Psoas muscle (tissue), 8 donors: ENCODE data around the gene SLC25A43. TPM values are rescaled to one million over a fixed set of nuclear protein-coding genes. Genes with fewer than 3 reads are reported as not detected.
A peak's percentile ranks its signal among the peaks of the same experiment; 100 is the strongest.

ENCODE experiments used
- ATAC-seq, 4 donors: fragments of 200-7000 bp; cut with Tn5 transposase; one replicate each; pipeline ENCODE4 v1.9.1; 2020; ENCODE audit warnings: moderate library complexity in 3 of 4, mild to moderate bottlenecking in 2 of 4
- DNase-seq, 2 donors: peaks; one replicate each; pipeline ENCODE4 v3.0.0-alpha.2; 2020
- H3K27ac ChIP-seq: fragments of 200-600 bp; one replicate; pipeline ENCODE4 v1.8.0; 2022
- H3K27me3 ChIP-seq, 3 donors: fragments of 200-600 bp in 1 of 3; one replicate each; pipeline versions ENCODE4 v1.6.1 to v1.8.0; 2013 to 2022; ENCODE audit warnings: low read length in 2 of 3, mild to moderate bottlenecking in 2 of 3, moderate library complexity in 1 of 3; ENCODE audit not compliant: insufficient read depth in 3 of 3
- H3K36me3 ChIP-seq, 2 donors: fragments of 200-600 bp in 1 of 2; one replicate each; pipeline versions ENCODE4 v1.6.1 to v1.8.0; 2013 to 2022; ENCODE audit warnings: low read depth in 1 of 2, mild to moderate bottlenecking in 1 of 2, moderate library complexity in 1 of 2; ENCODE audit not compliant: insufficient read depth in 1 of 2
- H3K4me1 ChIP-seq: fragments of 200-600 bp; one replicate; pipeline ENCODE4 v1.8.0; 2022
- H3K4me3 ChIP-seq: fragments of 200-600 bp; one replicate; pipeline ENCODE4 v1.8.0; 2022; ENCODE audit warnings: mild to moderate bottlenecking
- H3K9me3 ChIP-seq: fragments of 200-600 bp; one replicate; pipeline ENCODE4 v1.8.0; 2022
- WGBS, 3 donors: extraction: QIAGEN DNeasy Blood & Tissue Kit; methylation state at CpG; one replicate each; pipeline versions ENCODE4 v1.1.6 to v1.1.7; 2013; 5-methylcytosine and 5-hydroxymethylcytosine counted together
- intact Hi-C, 2 donors: fragments of 100-400 bp; cut with DNase I; formaldehyde crosslinking; loops; one replicate each; pipeline versions ENCODE4 v1.11.0 to v1.14.2; 2022
- polyA plus RNA-seq, 3 donors: library from polyadenylated mRNA; stranded (reverse); fragments of 200-250 nt; gene quantifications; one replicate each; pipeline ENCODE4 v1.2.3, GENCODE V29; 2013
- total RNA-seq, 4 donors: library from RNA; stranded (reverse); fragmentation: NEBNext Ultra II Directional in 2 of 4; extraction: Animal tissue kit (Norgen Biotek cat#: 25700) in 2 of 4; gene quantifications; one replicate each; pipeline versions ENCODE4 v1.2.1 to v1.2.4, GENCODE V29; 2021 to 2023
- TF ChIP-seq, protein P1 (sequence below): fragments of 200-600 bp; IDR thresholded peaks from one replicate; pipeline ENCODE4 v1.8.0; 2022; ENCODE audit warnings: antibody characterized with exemption
- donor health status: healthy with polysubstance abuse.
- donor health status: DM: no; HTN: no; CAD: no; lungs with moderate emphysema.
- donor health status: Bipolar disorder and iron deficiency.
- donor health status: healthy.
- donor health status: DM: yes; HTN: yes; CAD: no.
- donor health status: DM: no; HTN: no; CAD: no.
- donor health status: DM: no; HTN: no; CAD: no.
- donor health status: DM: yes; HTN: yes; CAD: no.

The SLC25A43 gene
- total and polyA plus RNA-seq, 7 donors, result 1.1 to 2.9 (median 1.6) TPM

DNA sequence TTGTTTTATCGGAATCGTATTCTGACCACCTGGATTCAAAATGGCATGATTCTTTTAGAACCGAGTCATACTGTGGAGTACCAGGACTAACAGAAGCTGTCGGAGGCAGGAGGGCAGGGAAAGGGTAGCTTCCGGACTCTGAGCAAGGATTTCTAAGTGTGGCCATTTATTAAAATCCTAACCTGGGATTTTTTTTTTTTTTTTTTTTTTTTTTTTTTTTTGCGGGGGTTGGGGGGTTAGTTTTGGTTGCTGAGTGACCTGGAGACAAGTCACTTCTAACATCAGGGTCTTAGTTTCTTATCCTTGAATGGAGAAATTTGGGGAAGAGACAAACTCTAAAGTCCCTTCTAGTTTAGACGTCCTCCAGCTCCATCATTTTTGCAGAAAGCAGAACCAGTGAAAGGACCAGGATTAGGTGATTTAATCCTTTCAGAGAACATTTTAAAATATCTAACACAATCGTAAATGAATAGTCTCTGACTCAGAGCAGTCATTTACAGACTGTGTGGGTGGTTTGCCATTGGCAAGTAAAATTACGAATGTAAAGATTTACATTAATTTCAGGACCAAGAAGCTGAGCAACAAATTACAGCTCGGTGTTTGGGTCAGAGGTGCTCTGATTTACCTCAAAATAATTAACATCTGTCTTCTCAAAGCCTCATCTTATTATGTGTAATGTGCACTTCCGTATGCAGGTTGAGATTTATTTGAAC is 76.4 kb downstream of the SLC25A43 start:
- WGBS, 3 donors, result 74 to 83% (median 80%) methylated on average over 10 to 11 of the region's 11 CpGs
- ATAC-seq, result no peak
- H3K27ac ChIP-seq, result no peak overlapping the region
- H3K9me3 ChIP-seq, result no peaks in the 10 kb centered on the region
- no peaks in the 10 kb centered on the region for H3K4me1 ChIP-seq
- H3K27me3 ChIP-seq, result no peaks in the 10 kb centered on the region
- TF ChIP-seq, protein P1, sequence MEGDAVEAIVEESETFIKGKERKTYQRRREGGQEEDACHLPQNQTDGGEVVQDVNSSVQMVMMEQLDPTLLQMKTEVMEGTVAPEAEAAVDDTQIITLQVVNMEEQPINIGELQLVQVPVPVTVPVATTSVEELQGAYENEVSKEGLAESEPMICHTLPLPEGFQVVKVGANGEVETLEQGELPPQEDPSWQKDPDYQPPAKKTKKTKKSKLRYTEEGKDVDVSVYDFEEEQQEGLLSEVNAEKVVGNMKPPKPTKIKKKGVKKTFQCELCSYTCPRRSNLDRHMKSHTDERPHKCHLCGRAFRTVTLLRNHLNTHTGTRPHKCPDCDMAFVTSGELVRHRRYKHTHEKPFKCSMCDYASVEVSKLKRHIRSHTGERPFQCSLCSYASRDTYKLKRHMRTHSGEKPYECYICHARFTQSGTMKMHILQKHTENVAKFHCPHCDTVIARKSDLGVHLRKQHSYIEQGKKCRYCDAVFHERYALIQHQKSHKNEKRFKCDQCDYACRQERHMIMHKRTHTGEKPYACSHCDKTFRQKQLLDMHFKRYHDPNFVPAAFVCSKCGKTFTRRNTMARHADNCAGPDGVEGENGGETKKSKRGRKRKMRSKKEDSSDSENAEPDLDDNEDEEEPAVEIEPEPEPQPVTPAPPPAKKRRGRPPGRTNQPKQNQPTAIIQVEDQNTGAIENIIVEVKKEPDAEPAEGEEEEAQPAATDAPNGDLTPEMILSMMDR, result no peak
- H3K4me3 ChIP-seq, result no peak overlapping the region
- no peak for DNase-seq
- intact Hi-C loops, result no loop called here
- H3K36me3 ChIP-seq, result peaks cover 0 to 13% of the 10 kb centered on the region in 2 donors

DNA sequence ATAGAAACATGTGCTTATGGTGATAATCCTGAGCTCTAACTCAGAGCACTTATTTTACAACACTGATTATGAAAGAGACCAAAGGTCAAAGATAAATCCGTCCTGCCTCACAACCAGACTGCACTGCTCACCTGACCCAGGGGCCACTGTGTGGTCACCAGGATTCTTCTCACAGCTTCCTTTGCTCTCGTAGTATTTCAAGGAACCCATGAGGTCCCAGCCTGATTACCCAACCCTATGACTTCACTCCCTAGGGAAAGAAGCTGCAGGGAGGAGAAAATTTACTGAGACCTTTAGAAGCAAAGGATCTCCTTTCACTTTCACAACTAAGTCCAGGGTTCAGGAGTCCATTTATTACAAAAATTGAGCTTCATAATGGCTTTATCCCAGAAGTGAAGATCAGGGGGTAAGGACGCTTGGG is 78.7 kb downstream of the SLC25A43 start:
- ATAC-seq (peak; percentile 81 to 91 (median 84)), DNase-seq (peak in 1 of 2 donors; percentile 62)
- no peaks in the 10 kb centered on the region for H3K4me1 ChIP-seq
- H3K27ac ChIP-seq, result peak overlapping the region; percentile 64
- 26 to 42% (median 32%) methylated on average over 3 of the region's 3 CpGs for WGBS, 3 donors
- H3K9me3 ChIP-seq, result no peaks in the 10 kb centered on the region
- H3K4me3 ChIP-seq, result peak overlapping the region; percentile 25
- H3K36me3 ChIP-seq, result no peaks in the 10 kb centered on the region
- intact Hi-C loops, result no loop called here
- no peaks in the 10 kb centered on the region for H3K27me3 ChIP-seq
- TF ChIP-seq, protein P1, result no peak

DNA sequence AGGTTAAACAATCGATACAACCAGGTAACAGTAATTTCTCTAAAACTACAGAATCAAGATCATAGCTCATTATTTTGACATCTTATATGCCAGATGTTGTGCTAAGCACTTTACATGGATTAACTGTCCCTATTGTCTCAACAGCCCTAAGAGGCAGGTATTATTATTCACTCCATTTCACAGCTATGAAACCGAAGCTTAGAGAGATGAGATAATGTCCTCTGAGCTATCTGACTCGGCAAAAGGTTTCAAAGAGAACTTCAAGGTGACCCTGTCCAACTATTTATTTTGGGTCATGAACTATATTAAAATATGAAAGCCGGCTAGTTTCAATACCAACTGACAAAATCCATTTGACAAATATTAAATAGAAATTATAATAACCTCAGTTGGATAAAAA is 79.4 kb downstream of the SLC25A43 start:
- DNase-seq (no peak), ATAC-seq (peak in 2 of 4 donors; percentile 24 to 59)
- no peaks in the 10 kb centered on the region for H3K4me1 ChIP-seq
- H3K9me3 ChIP-seq, result no peaks in the 10 kb centered on the region
- H3K27me3 ChIP-seq, result no peaks in the 10 kb centered on the region
- peak overlapping the region; percentile 64 for H3K27ac ChIP-seq
- H3K36me3 ChIP-seq, result no peaks in the 10 kb centered on the region
- H3K4me3 ChIP-seq, result peak overlapping the region; percentile 25
- intact Hi-C loops, result no loop called here
- WGBS, 3 donors, result 62 to 71% (median 64%) methylated on average over 4 of the region's 4 CpGs
- TF ChIP-seq, protein P1, result no peak

DNA sequence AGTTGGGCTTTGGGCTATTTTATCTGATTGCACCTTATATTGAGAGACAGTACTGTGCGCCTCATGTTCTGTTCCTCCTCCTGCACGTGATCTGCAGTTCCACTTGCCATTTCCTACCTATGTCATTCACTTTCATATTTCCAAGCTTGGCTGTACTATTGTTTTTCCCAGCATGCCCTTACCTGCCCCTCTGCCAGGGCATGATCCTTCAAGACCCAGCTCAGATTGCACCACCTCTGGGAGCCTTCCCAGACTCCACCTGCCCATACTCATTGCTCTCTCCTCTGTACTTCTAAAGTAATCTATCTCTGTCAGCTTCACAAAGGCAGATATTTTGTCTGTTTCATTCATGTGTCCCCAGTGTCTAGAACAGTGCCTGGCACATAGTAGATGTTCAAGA is 80.7 kb downstream of the SLC25A43 start:
- Histone ChIP-seq H3K4me3 (no peak overlapping the region), H3K9me3 (no peaks in the 10 kb centered on the region), H3K27ac (peak overlapping the region; percentile 64), H3K27me3 (no peaks in the 10 kb centered on the region), H3K36me3 (no peaks in the 10 kb centered on the region), H3K4me1 (no peaks in the 10 kb centered on the region)
- WGBS, 3 donors, result 42 to 61% (median 47%) methylated on average over 2 of the region's 2 CpGs
- TF ChIP-seq, protein P1, result no peak
- peak; percentile 59 to 73 (median 66) for ATAC-seq
- DNase-seq, result no peak
- intact Hi-C loops, result no loop called here

DNA sequence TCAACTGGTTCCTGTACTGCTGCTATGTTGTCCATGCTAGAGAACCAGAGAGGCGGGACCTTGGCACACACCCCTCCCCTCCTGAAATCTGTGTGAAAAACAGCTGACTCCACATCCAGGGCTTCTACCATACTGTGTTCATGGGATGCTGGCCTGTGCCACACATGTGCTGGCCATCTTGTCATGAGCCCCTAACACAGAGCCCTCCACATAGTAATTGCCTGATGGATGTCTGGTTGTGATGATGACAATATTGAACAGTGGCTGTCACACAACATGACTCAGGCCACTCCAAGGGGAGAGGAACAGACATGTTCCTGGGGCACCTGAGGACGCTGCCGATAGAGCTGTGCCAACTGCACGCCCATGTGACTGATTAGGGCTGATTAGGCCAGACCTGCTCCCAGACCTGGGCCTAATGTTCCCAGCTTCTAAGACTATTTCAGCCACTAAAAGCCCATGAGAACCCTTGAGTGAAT is 82.2 kb downstream of the SLC25A43 start:
- WGBS, 3 donors, result 62 to 76% (median 65%) methylated on average over 3 to 4 of the region's 4 CpGs
- Histone ChIP-seq H3K4me1 (no peaks in the 10 kb centered on the region), H3K36me3 (no peaks in the 10 kb centered on the region), H3K27me3 (no peaks in the 10 kb centered on the region), H3K9me3 (no peaks in the 10 kb centered on the region), H3K27ac (no peak overlapping the region), H3K4me3 (no peak overlapping the region)
- no peak for ATAC-seq
- TF ChIP-seq, protein P1, result no peak
- intact Hi-C loops, result no loop called here
- DNase-seq, result no peak
